Activated CD4-positive, alpha-beta T cell treated with anti-CD3 and anti-CD28 coated beads, Interleukin-2, amount 50 U/mL, for 16 hours (primary cell): ENCODE data around the gene CARS2.
"Not testable (repeated sequence)": the region's sequence is repeated elsewhere in the genome, so short reads cannot be mapped to it uniquely, and the experiment has no call there.

Experiments used
- DNase-seq: peaks from one replicate; pipeline ENCODE4 v3.0.0-alpha.2; 2020

CARS2 gene

GRCh38 chr13:110705356-110705825 lies 525 bp downstream of the CARS2 start:
- peak; percentile 12 for DNase-seq

GRCh38 chr13:110702591-110703526 lies 3.1 kb downstream of the CARS2 start:
- no peak for DNase-seq

GRCh38 chr13:110702089-110702488 lies 3.8 kb downstream of the CARS2 start:
- no peak for DNase-seq

GRCh38 chr13:110701061-110701460 lies 4.9 kb downstream of the CARS2 start:
- not testable (repeated sequence) for DNase-seq

GRCh38 chr13:110700641-110701040 lies 5.3 kb downstream of the CARS2 start:
- no peak for DNase-seq

GRCh38 chr13:110700186-110700585 lies 5.7 kb downstream of the CARS2 start:
- DNase-seq, result no peak

- no peak for DNase-seq
Measured at GRCh38 chr13:110699148-110700145, 6.5 kb downstream of the CARS2 start.

- DNase-seq, result no peak
Measured at GRCh38 chr13:110698689-110699088, 7.2 kb downstream of the CARS2 start.

- DNase-seq, result no peak
Measured at GRCh38 chr13:110697842-110698241, 8.1 kb downstream of the CARS2 start.

GRCh38 chr13:110696776-110697175 lies 9.1 kb downstream of the CARS2 start:
- no peak for DNase-seq

- not testable (repeated sequence) for DNase-seq
Measured at GRCh38 chr13:110695774-110696173, 10.1 kb downstream of the CARS2 start.

GRCh38 chr13:110690516-110690915 lies 15.4 kb downstream of the CARS2 start:
- no peak for DNase-seq

GRCh38 chr13:110689711-110690110 lies 16.2 kb downstream of the CARS2 start:
- no peak for DNase-seq

GRCh38 chr13:110689041-110689440 lies 16.9 kb downstream of the CARS2 start:
- no peak for DNase-seq

GRCh38 chr13:110687736-110688135 lies 18.2 kb downstream of the CARS2 start:
- DNase-seq, result no peak

- no peak for DNase-seq
Measured at GRCh38 chr13:110685305-110686020, 20.5 kb downstream of the CARS2 start.

- no peak for DNase-seq
Measured at GRCh38 chr13:110684388-110685056, 21.4 kb downstream of the CARS2 start.

GRCh38 chr13:110683921-110684320 lies 22.0 kb downstream of the CARS2 start:
- DNase-seq, result no peak

GRCh38 chr13:110683203-110683883 lies 22.6 kb downstream of the CARS2 start:
- no peak for DNase-seq

- DNase-seq, result no peak
Measured at GRCh38 chr13:110682746-110683145, 23.2 kb downstream of the CARS2 start.

GRCh38 chr13:110681868-110682550 lies 23.9 kb downstream of the CARS2 start:
- DNase-seq, result no peak
